Peyer's patch (tissue), 4 donors: Measurements from ENCODE around the gene OMP.

Source experiments
- CTCF ChIP-seq, 6 experiments: fragments of 450-650 bp in 4 of 6; fragments of 200-600 bp in 2 of 6; sonication (generic) in 1 of 6; IDR thresholded peaks; one replicate each; pipeline ENCODE4 v1.5.1; 2017 to 2019; ENCODE audit warnings: antibody characterized with exemption in 6 of 6, mild to moderate bottlenecking in 3 of 6, moderate library complexity in 1 of 6
- POLR2A ChIP-seq, 2 donors: fragments of 450-650 bp; IDR thresholded peaks; one replicate each; pipeline ENCODE4 v1.5.1; 2017; ENCODE audit warnings: antibody characterized with exemption in 2 of 2, mild to moderate bottlenecking in 2 of 2, moderate library complexity in 2 of 2

- TF ChIP-seq CTCF (IDR thresholded peaks at IDR 0.05) (no peak), POLR2A (IDR thresholded peaks at IDR 0.05) (no peak)
These were observed 8.2 kb downstream of the OMP start for GRCh38 chr11:77110836-77111235.
